H9 (cell line): ENCODE measurements around the gene FBN3. TPM values are rescaled to one million over a fixed set of nuclear protein-coding genes. Genes with fewer than 3 reads are reported as not detected.
"Not testable (repeated sequence)": the region's sequence is repeated elsewhere in the genome, so short reads cannot be mapped to it uniquely, and the experiment has no call there.

Source experiments
- DNase-seq: peaks from one replicate; pipeline ENCODE4 v3.0.0-alpha.2; 2017
- H2AFZ ChIP-seq: one replicate; pipeline ENCODE4 v1.6.1; 2013; ENCODE audit warnings: mild to moderate bottlenecking, low read length, control low read depth, moderate library complexity
- H2AK5ac ChIP-seq: 2 replicates; pipeline ENCODE4 v1.6.1; 2013; ENCODE audit warnings: low read length, control low read depth, mixed read lengths; ENCODE audit not compliant: insufficient read length
- H2BK120ac ChIP-seq: one replicate; pipeline ENCODE4 v1.6.1; 2013; ENCODE audit warnings: low read depth, mild to moderate bottlenecking, low read length, control low read depth, inconsistent platforms; ENCODE audit not compliant: poor library complexity, severe bottlenecking
- H2BK12ac ChIP-seq: 2 replicates; pipeline ENCODE4 v1.6.1; 2013; ENCODE audit warnings: low read length, control low read depth, mixed read lengths, low read depth; ENCODE audit not compliant: insufficient read length
- H2BK15ac ChIP-seq: 2 replicates; pipeline ENCODE4 v1.6.1; 2013; ENCODE audit warnings: low read depth, low read length, control low read depth
- H2BK20ac ChIP-seq: one replicate; pipeline ENCODE4 v1.6.1; 2013; ENCODE audit warnings: low read depth, mild to moderate bottlenecking, low read length, control low read depth, inconsistent platforms; ENCODE audit not compliant: poor library complexity, severe bottlenecking
- H2BK5ac ChIP-seq: 2 replicates; pipeline ENCODE4 v1.6.1; 2013; ENCODE audit warnings: low read length, control low read depth, mixed read lengths; ENCODE audit not compliant: insufficient read length
- H3K14ac ChIP-seq: 2 replicates; pipeline ENCODE4 v1.6.1; 2013; ENCODE audit warnings: low read length, control low read depth; ENCODE audit not compliant: insufficient read depth
- H3K18ac ChIP-seq: 2 replicates; pipeline ENCODE4 v1.6.1; 2013; ENCODE audit warnings: low read depth, mild to moderate bottlenecking, mixed read lengths, low read length, control low read depth; ENCODE audit not compliant: insufficient read length
- H3K23ac ChIP-seq: 2 replicates; pipeline ENCODE4 v1.6.1; 2013; ENCODE audit warnings: low read length, control low read depth, mixed read lengths, low read depth; ENCODE audit not compliant: insufficient read length
- H3K23me2 ChIP-seq: 2 replicates; pipeline ENCODE4 v1.6.1; 2013; ENCODE audit warnings: low read depth, mild to moderate bottlenecking, mixed read lengths, low read length, control low read depth; ENCODE audit not compliant: insufficient read length, poor library complexity, severe bottlenecking
- H3K27ac ChIP-seq: 2 replicates; pipeline ENCODE4 v1.5.1; 2013; ENCODE audit warnings: low read length, control low read depth, mixed read lengths, low read depth; ENCODE audit not compliant: insufficient read length
- H3K27me3 ChIP-seq: 2 replicates; pipeline ENCODE4 v1.6.1; 2013; ENCODE audit warnings: low read length, control low read depth, inconsistent platforms; ENCODE audit not compliant: insufficient read depth
- H3K4ac ChIP-seq: 2 replicates; pipeline ENCODE4 v1.6.1; 2013; ENCODE audit warnings: low read depth, mild to moderate bottlenecking, control low read depth, inconsistent platforms, low read length, moderate library complexity
- H3K4me1 ChIP-seq: 2 replicates; pipeline ENCODE4 v1.6.1; 2013; ENCODE audit warnings: low read length, control low read depth, inconsistent platforms; ENCODE audit not compliant: insufficient read depth
- H3K4me2 ChIP-seq: 2 replicates; pipeline ENCODE4 v1.6.1; 2013; ENCODE audit warnings: low read length, control low read depth, mixed read lengths; ENCODE audit not compliant: insufficient read length, insufficient read depth
- H3K56ac ChIP-seq: 2 replicates; pipeline ENCODE4 v1.6.1; 2013; ENCODE audit warnings: low read depth, mild to moderate bottlenecking, mixed read lengths, low read length, control low read depth; ENCODE audit not compliant: insufficient read length
- H3K79me1 ChIP-seq: 2 replicates; pipeline ENCODE4 v1.6.1; 2013; ENCODE audit warnings: low read depth, mild to moderate bottlenecking, moderate library complexity, low read length, control low read depth, inconsistent platforms; ENCODE audit not compliant: insufficient read depth, poor library complexity, severe bottlenecking
- H3K79me2 ChIP-seq: 2 replicates; pipeline ENCODE4 v1.6.1; 2013; ENCODE audit warnings: low read length, control low read depth, inconsistent platforms; ENCODE audit not compliant: insufficient read depth
- H3K9ac ChIP-seq: 2 replicates; pipeline ENCODE4 v1.6.1; 2013; ENCODE audit warnings: low read length, control low read depth, mixed read lengths; ENCODE audit not compliant: insufficient read length; ENCODE audit errors: extremely low read depth
- H3K9me3 ChIP-seq: one replicate; pipeline ENCODE4 v1.6.1; 2013; ENCODE audit warnings: low read depth, low read length, inconsistent platforms; ENCODE audit not compliant: control insufficient read depth
- H3T11ph ChIP-seq: one replicate; pipeline ENCODE4 v1.6.1; 2013; ENCODE audit warnings: mild to moderate bottlenecking, low read length, control low read depth, inconsistent platforms
- H4K20me1 ChIP-seq: one replicate; pipeline ENCODE4 v1.6.1; 2013; ENCODE audit not compliant: control insufficient read depth, insufficient read length, insufficient read depth
- H4K5ac ChIP-seq: 2 replicates; pipeline ENCODE4 v1.6.1; 2013; ENCODE audit warnings: low read depth, mild to moderate bottlenecking, mixed read lengths, low read length, control low read depth; ENCODE audit not compliant: insufficient read length
- H4K8ac ChIP-seq: replicated peaks from 2 replicates; pipeline ENCODE4 v1.6.1; 2013; ENCODE audit warnings: low read length, control low read depth, mixed read lengths, low read depth; ENCODE audit not compliant: insufficient read length
- H4K91ac ChIP-seq: 2 replicates; pipeline ENCODE4 v1.6.1; 2013; ENCODE audit warnings: low read depth, mild to moderate bottlenecking, moderate library complexity, mixed read lengths, low read length, control low read depth; ENCODE audit not compliant: insufficient read length
- H3K27ac Mint-ChIP-seq, 3 experiments: 2 replicates in 2 of 3; 3 replicates in 1 of 3; pipeline ENCODE4 v1.8.0; 2020 to 2021; ENCODE audit warnings: mixed read lengths in 3 of 3, mild to moderate bottlenecking in 1 of 3, moderate library complexity in 1 of 3
- H3K27me3 Mint-ChIP-seq: 2 replicates; pipeline ENCODE4 v1.8.0; 2021; ENCODE audit warnings: low read depth, mild to moderate bottlenecking, moderate library complexity, mixed read lengths
- H3K36me3 Mint-ChIP-seq, 3 experiments: 2 replicates in 2 of 3; 3 replicates in 1 of 3; pipeline ENCODE4 v1.8.0; 2020 to 2021; ENCODE audit warnings: low read depth in 3 of 3, mixed read lengths in 3 of 3; ENCODE audit not compliant: insufficient read depth in 1 of 3
- H3K4me1 Mint-ChIP-seq, 2 experiments: 2 replicates each; pipeline ENCODE4 v1.8.0; 2020; ENCODE audit warnings: mixed read lengths in 2 of 2
- H3K4me3 Mint-ChIP-seq, 2 experiments: 2 replicates in 1 of 2; 3 replicates in 1 of 2; pipeline ENCODE4 v1.8.0; 2020 to 2021; ENCODE audit warnings: mild to moderate bottlenecking in 2 of 2, mixed read lengths in 2 of 2, moderate library complexity in 1 of 2
- H3K9me3 Mint-ChIP-seq, 2 experiments: 2 replicates in 1 of 2; 3 replicates in 1 of 2; pipeline ENCODE4 v1.8.0; 2020; ENCODE audit warnings: mild to moderate bottlenecking in 2 of 2, mixed read lengths in 2 of 2, moderate library complexity in 1 of 2
- CTCF ChIP-seq: fragments of 200-600 bp; sonication (generic); conservative IDR thresholded peaks from 3 replicates; pipeline ENCODE4 v1.8.0; 2021; ENCODE audit warnings: antibody characterized with exemption, mild to moderate bottlenecking
- WGBS: extraction: QIAGEN DNeasy Blood & Tissue Kit; methylation state at CpG from one replicate; pipeline ENCODE4 v1.1.7; 2013; ENCODE audit warnings: missing lambda C conversion rate, low lambda C conversion rate, mixed read lengths; ENCODE audit not compliant: insufficient read length; ENCODE audit errors: extremely low coverage; 5-methylcytosine and 5-hydroxymethylcytosine counted together
- total RNA-seq: library from RNA; stranded (reverse); gene quantifications from 2 replicates; pipeline ENCODE4 v1.2.1, GENCODE V29; 2021

Gene FBN3
- total RNA-seq, 1 experiment from 2014 or later, result 31.0 TPM

GRCh38 chr19:8025316-8025715 lies 124.1 kb downstream of the FBN3 start:
- Mint-ChIP-seq H3K4me1 (peaks cover 9 to 16% of the 10 kb centered on the region in 2 experiments), H3K4me3 (no peak overlapping the region)
- no peak for TF ChIP-seq CTCF

GRCh38 chr19:8024256-8024655 lies 125.1 kb downstream of the FBN3 start:
- not testable (repeated sequence) for H4K8ac ChIP-seq, H3K79me2 ChIP-seq, H2BK120ac ChIP-seq, H3K27ac ChIP-seq, H3K56ac ChIP-seq, H3K18ac ChIP-seq, H3K14ac ChIP-seq, H2AK5ac ChIP-seq, H3K36me3 Mint-ChIP-seq, H3K27ac Mint-ChIP-seq, H3K4me3 Mint-ChIP-seq, H2BK20ac ChIP-seq, H3K9me3 ChIP-seq, H3K4me1 ChIP-seq, H4K20me1 ChIP-seq, H3K4ac ChIP-seq, H2AFZ ChIP-seq, H2BK12ac ChIP-seq, H3K79me1 ChIP-seq, H3K9me3 Mint-ChIP-seq, H3K23ac ChIP-seq, H3K27me3 ChIP-seq, H3T11ph ChIP-seq, H3K4me2 ChIP-seq, H4K91ac ChIP-seq, H3K9ac ChIP-seq, H2BK5ac ChIP-seq, H2BK15ac ChIP-seq, H4K5ac ChIP-seq, DNase-seq, H3K23me2 ChIP-seq, H3K27me3 Mint-ChIP-seq
- H3K4me1 Mint-ChIP-seq, result peaks cover 6 to 11% of the 10 kb centered on the region in 2 experiments
- WGBS, result no CpG with 5 or more reads among the region's 3 CpGs

More at GRCh38 chr19:8025316-8025715, 124.1 kb downstream of the FBN3 start:
- Mint-ChIP-seq H3K27ac (no peak overlapping the region; a peak in 1 of 7 replicates), H3K9me3 (no peaks in the 10 kb centered on the region; a peak in 1 of 5 replicates), H3K27me3 (peaks cover 2% of the 10 kb centered on the region; the same call in 1 of the 2 replicates), H3K36me3 (peaks cover 0 to 2% (median 0%) of the 10 kb centered on the region in 3 experiments; a peak in 1 of 7 replicates)
- H3K79me2 ChIP-seq, result no peaks in the 10 kb centered on the region
- no peaks in the 10 kb centered on the region for H3K79me1 ChIP-seq
- H4K8ac ChIP-seq, result no peak overlapping the region
- H2BK5ac ChIP-seq, result no peak overlapping the region
- no peak overlapping the region for H2BK120ac ChIP-seq
- no peak overlapping the region for H3K9ac ChIP-seq
- no peak overlapping the region for H3K14ac ChIP-seq
- H3K4me1 ChIP-seq, result no peaks in the 10 kb centered on the region
- no peak overlapping the region for H3K18ac ChIP-seq
- H3K27me3 ChIP-seq, result no peaks in the 10 kb centered on the region
- H2BK12ac ChIP-seq, result no peak overlapping the region
- no peaks in the 10 kb centered on the region for H3K23me2 ChIP-seq
- no peak overlapping the region for H3K23ac ChIP-seq
- no peak overlapping the region for H3K27ac ChIP-seq
- no peak overlapping the region for H4K5ac ChIP-seq
- DNase-seq, result no peak
- H2BK20ac ChIP-seq, result no peak overlapping the region
- H2AK5ac ChIP-seq, result no peak overlapping the region
- H3K56ac ChIP-seq, result no peak overlapping the region
- H3T11ph ChIP-seq, result no peak overlapping the region
- no peak overlapping the region for H2BK15ac ChIP-seq
- no peaks in the 10 kb centered on the region for H3K9me3 ChIP-seq
- no peaks in the 10 kb centered on the region for H4K20me1 ChIP-seq
- H3K4ac ChIP-seq, result no peak overlapping the region
- no peak overlapping the region for H3K4me2 ChIP-seq
- no peak overlapping the region for H4K91ac ChIP-seq
- WGBS, result no CpG with 5 or more reads among the region's 5 CpGs
- H2AFZ ChIP-seq, result no peak overlapping the region
